RWPE1 (cell line): Measurements from ENCODE around the gene ARHGAP28.
A peak's percentile ranks its signal among the peaks of the same experiment; 100 is the strongest.

ENCODE experiments used
- CTCF ChIA-PET: fragments of 350-600 bp; sonication (Branson Sonifier 250); formaldehyde crosslinking; extraction: SDS; loops from one replicate; lab custom pipeline; 2021; lab: Yijun Ruan, JAX
- POLR2A ChIA-PET: fragments of 400-600 bp; formaldehyde crosslinking; extraction: SDS; loops from one replicate; lab custom pipeline; 2020; ENCODE audit warnings: antibody characterized with exemption; ENCODE audit not compliant: low non-redundant PET; lab: Yijun Ruan, JAX
- DNase-seq: peaks from one replicate; pipeline ENCODE4 v3.0.0; 2012; ENCODE audit warnings: low spot score
- H3K27ac ChIP-seq: fragments of 450-650 bp; 2 replicates; pipeline ENCODE4 v1.5.1; 2017
- CTCF ChIP-seq: fragments of 450-650 bp; conservative IDR thresholded peaks from 2 replicates; pipeline ENCODE4 v1.5.1; 2017; ENCODE audit warnings: low read depth, mild to moderate bottlenecking

ARHGAP28 gene

DNA sequence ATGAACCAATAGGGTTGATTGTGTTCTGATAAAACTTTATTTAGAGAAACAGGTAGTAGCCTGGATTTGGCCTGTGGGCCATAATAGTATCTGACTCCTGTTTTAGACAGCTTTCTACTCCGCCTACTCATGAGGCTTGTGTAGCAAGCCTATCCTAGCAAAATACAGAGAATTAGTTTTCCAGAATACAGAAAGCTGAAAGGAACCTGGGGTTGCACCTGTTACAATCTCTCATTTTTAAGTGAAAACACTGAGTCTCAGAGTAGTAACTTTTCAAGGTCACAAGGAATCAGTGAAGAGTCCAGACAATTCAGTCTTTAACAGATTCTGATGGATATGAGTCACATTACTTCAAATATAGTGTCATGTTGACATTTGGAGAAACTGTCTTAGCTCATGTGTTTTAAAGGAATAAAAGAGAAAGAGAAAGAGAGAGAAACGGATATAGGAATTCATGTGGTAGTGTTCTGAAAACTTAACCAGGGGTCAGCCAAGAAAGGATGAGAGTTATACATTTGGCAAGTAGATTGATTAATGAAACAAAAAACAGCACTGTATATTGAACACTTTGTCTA lies 17.0 kb downstream of the ARHGAP28 start:
- no peak for TF ChIP-seq CTCF
- ChIA-PET POLR2A (no interaction called here), CTCF (interaction anchor here (0.6 kb wide), 1 partner anchor 158 kb away, joined by 4 read pairs; no protein-coding TSS in a partner anchor)
- no peak overlapping the region for H3K27ac ChIP-seq
- DNase-seq, result no peak

GRCh38 chr18:6747646-6748045 lies 18.1 kb downstream of the ARHGAP28 start:
- H3K27ac ChIP-seq, result no peak overlapping the region
- ChIA-PET POLR2A (no interaction called here), CTCF (interaction anchor here (0.7 kb wide), 1 partner anchor 144 kb away, joined by 14 read pairs; no protein-coding TSS in a partner anchor)
- DNase-seq, result peak; percentile 34
- TF ChIP-seq CTCF, result no peak

- ChIA-PET CTCF (no interaction called here), POLR2A (no interaction called here)
- no peak for DNase-seq
- no peak overlapping the region for H3K27ac ChIP-seq
- no peak for TF ChIP-seq CTCF
Observed at GRCh38 chr18:6748241-6748640, 18.7 kb downstream of the ARHGAP28 start.

DNA sequence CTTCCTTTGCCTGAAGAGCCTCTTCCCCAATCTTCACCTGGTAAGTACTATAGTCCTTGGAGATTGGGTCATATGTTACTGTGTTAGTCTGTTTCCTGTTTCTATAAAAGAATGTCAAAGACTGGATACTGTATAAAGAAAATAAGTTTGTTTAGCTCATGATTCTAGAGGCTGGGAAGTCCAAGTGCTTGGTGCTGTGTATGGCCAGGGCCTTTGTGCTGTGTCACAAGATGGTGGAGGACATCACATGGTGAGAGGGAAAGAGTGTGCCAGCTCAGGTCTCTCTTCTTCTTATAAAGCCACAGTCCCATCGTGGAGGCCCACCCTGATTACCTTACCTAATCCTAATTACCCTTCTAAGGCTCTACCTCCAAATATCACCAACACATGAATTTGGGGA lies 20.9 kb downstream of the ARHGAP28 start:
- CTCF ChIA-PET, result no interaction called here
- no peak for TF ChIP-seq CTCF
- DNase-seq, result no peak
- POLR2A ChIA-PET, result no interaction called here
- H3K27ac ChIP-seq, result no peak overlapping the region

DNA sequence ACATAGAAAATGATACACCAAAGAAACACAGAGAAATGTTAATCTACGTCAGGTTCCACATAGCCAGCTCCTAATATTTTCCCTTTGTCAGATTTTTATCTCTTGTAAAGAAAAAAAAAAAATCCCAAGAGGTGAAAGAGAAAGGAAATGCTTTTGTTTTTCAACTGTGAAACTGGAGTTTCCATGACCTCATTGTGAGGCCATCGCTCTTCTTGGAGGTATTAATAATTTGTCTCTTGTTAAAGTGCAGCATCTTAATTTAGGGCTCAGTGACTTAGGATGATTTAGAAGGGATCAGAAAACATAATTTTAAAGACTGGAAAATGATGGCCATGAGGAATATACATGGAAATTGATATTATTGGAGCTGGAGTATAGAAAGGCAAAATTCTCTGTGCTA lies 21.7 kb downstream of the ARHGAP28 start:
- DNase-seq, result no peak
- no peak overlapping the region for H3K27ac ChIP-seq
- ChIA-PET POLR2A (no interaction called here), CTCF (no interaction called here)
- no peak for TF ChIP-seq CTCF

DNA sequence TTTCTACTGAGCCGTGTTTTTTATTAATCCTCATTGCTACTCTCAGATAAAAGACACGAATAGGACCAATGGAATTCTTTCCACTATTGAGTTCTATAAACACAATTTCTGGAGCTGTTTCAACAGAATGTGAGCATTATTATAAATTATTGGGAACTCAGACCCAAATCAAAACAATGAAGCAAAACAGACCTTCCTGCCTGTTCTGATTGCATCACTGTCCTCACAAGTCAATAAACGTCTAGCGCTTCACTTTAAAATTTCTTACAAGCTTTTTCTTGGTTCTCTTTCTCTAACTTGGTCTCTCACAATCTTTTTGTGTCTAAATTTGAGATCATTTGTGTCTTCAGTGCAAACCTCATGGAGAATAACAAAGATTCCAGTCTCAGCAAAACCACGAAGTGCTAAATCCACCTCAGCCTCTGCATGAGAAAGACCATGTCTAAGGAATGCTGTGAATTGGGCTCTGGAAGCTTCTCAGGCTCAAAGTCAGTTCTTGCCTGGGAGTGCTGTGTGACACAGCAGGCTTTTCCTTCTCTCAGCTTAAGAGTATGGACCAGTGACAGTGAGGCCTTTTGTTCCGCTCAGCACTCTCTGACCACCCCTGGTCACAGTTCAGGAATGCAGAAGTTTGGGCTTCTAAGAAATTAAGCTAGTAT lies 22.8 kb downstream of the ARHGAP28 start:
- no peak for TF ChIP-seq CTCF
- DNase-seq, result no peak
- POLR2A ChIA-PET, result no interaction called here
- CTCF ChIA-PET, result no interaction called here
- no peak overlapping the region for H3K27ac ChIP-seq
